ENCODE data around the gene P3H2.
"Not testable (repeated sequence)": the region's sequence is repeated elsewhere in the genome, so short reads cannot be mapped to it uniquely, and the experiment has no call there.

P3H2 gene, protein sequence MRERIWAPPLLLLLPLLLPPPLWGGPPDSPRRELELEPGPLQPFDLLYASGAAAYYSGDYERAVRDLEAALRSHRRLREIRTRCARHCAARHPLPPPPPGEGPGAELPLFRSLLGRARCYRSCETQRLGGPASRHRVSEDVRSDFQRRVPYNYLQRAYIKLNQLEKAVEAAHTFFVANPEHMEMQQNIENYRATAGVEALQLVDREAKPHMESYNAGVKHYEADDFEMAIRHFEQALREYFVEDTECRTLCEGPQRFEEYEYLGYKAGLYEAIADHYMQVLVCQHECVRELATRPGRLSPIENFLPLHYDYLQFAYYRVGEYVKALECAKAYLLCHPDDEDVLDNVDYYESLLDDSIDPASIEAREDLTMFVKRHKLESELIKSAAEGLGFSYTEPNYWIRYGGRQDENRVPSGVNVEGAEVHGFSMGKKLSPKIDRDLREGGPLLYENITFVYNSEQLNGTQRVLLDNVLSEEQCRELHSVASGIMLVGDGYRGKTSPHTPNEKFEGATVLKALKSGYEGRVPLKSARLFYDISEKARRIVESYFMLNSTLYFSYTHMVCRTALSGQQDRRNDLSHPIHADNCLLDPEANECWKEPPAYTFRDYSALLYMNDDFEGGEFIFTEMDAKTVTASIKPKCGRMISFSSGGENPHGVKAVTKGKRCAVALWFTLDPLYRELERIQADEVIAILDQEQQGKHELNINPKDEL

DNA sequence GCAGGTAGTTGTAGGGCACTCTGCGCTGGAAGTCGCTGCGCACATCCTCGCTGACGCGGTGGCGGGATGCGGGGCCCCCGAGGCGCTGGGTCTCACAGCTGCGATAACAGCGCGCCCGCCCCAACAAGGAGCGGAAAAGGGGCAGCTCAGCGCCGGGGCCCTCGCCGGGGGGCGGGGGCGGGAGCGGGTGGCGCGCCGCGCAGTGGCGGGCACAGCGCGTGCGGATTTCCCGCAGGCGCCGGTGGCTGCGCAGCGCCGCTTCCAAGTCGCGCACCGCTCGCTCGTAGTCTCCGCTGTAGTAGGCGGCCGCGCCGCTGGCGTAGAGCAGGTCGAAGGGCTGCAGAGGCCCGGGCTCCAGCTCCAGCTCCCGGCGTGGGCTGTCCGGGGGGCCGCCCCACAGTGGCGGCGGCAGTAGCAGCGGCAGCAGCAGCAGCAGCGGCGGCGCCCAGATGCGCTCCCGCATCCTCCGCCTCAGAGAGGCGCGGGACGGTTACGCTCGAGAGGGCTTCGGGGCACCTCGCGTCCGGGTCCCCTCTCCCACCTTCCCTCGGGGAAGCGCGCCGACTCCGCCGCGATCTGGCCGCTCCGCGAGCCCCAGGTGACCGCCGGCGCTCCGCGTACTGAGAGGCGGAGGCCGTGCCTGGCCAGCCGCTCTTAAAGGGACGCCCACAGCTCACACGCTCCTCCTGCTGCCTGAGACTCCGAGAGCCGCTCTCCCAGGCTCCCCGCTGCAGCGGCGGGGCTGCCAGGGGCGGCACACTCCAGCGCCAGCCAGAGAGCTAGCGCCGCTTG lies at the start of gene P3H2:
Gene P3H2, minus strand, starts transcription at position 629 of the 792 bp plus-strand sequence. Its CDS starts 166 bp downstream, at position 463.
- FAIRE-seq = no peak

DNA sequence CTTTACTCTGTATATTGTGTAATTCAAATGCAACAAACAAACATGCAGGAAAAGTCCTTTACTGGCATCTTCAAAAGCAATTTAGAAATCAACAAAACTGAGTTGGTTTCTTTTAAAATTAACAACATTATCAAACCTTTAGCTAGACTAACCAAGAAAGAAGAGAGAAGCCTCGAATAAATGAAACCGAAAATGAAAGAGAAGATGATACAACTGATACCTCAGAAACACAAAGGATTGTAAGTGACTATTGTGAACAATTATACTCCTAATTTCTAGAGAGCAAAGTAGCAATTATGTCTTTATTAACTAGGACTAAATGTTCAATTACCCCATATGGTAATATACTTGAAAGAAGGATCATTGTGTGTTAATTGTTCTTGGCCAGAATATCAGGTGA lies 49.2 kb upstream of the P3H2 start:
- no peak for FAIRE-seq

DNA sequence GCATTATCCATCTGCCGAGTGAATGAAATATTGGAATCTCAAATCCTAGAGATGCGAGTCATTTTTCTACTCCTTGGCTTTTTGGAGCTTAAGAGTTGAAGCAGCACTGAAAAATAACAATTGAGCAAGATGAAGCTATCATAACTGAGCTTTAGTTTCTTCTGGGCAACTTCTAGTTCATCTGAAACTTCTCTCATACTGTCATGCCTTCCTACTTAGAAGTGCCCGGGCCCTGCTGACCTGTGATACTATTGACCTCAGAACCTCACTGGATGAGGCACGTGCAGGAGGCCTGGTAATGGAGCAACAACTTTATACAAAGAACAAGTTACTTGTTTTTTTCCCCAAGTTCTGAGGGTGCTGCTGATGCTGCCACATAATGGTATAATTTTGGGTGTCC lies 48.5 kb upstream of the P3H2 start:
- FAIRE-seq = no peak

DNA sequence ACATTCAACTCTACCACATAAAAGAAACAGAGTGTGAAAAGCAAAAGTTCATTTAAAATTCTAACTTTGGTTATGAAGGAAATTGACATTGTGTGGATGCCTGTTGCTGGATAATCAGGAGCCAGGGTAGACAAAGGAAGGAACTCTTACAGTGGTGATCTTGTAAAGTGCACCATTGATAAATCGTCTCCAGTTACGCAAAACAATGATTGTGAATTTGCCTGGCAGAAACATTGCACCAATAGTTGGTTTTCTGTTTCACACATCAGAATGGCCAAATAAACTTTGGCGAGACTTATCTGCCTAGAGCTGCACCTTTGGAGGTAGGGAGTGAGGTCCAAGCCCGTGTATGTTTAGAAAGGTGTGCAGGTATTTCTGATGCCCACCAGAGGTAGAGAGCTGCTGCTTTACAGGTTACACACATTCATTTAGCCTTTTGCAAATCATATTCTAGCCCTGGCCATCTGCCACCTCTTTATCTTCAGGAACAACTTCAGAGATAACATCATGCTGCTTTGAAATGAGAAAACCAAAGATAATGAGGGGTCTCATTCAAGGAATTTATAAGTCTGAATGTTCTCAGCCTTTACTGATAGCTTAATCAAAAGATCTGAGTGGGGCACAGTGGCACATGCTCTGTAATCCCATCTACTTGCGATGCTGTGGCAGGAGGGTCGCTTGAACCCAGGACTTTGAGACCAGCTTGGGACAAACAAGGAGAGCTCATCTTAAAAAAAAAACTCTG lies 47.4 kb upstream of the P3H2 start:
- no peak for FAIRE-seq

DNA sequence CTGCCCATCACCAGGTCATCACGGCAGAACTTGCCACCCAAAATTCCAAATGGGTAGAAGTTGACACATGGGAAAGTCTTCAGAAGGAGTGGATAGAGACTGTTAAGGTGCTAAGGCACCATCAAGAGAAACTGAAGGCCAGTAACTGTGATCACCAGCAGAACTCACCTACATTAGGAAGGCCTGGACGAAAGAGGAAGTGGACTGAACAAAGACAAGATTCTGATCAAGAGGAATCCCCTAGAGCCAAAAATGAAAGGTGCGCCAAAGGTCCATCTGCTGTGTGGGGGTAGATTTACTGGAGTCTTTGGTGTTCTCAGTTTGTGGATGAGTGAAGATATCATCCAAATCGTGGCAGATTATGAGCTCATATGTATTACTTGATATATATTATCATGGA lies 46.3 kb upstream of the P3H2 start:
- FAIRE-seq = no peak

DNA sequence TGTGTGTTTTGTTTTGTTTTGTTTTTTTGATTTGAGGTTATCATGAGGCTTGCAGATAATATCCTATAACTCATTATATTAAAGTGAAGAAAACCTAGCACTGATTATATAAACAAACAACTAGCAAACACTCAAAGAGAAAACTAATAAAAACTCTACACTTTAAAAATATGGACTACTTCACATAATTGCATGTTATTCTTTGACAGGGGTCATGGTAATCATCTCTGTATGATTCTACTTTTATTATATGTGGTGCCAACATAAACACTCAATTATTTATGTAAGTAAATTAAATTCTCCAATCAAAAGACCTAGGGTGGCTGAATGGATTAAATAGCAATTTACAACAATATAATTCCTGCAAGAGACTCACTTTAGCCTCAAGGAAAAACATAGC lies 44.6 kb upstream of the P3H2 start:
- FAIRE-seq = no peak

DNA sequence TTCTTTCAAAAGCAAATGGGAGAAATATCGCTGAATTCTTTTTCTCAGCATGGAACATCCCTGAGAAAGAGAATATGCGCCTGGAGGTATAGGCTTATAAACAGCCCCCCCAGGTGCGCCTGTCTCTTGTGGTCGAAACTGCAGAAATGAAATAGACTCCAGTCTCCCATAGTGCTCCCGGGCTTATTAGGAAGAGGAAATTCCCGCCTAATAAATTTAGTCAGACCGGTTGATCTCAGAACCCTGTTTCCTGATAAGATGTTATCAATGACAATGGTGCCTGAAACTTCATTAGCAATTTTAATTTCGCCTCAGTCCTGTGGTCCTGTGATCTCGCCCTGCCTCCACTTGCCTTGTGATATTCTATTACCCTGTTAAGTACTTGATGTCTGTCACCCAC lies 41.3 kb upstream of the P3H2 start:
- not testable (repeated sequence) for FAIRE-seq

DNA sequence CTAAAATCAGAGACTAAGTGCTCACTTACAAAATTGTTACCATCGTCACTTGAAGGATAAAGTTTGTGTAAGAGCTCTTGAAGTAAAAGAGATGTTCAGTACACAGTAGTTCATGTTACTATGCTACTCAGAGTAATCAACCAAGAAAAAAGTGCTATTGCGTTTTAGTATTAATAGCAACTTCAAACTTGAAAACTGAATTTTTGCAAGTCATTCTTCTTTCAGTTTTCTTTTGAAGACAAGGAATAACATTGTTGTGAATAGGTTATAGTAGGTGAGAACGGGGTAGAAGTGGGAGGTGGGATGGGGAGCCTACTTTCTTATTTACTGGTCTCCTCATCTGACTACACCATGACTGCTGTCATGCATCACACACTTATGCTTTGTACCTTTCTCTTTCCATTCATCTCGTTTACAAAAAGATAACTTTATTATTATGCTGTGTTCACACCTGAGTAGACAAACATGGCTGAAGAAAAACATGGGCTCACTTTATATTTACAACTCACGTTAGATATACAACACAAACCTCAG lies 39.3 kb upstream of the P3H2 start:
- FAIRE-seq = no peak

DNA sequence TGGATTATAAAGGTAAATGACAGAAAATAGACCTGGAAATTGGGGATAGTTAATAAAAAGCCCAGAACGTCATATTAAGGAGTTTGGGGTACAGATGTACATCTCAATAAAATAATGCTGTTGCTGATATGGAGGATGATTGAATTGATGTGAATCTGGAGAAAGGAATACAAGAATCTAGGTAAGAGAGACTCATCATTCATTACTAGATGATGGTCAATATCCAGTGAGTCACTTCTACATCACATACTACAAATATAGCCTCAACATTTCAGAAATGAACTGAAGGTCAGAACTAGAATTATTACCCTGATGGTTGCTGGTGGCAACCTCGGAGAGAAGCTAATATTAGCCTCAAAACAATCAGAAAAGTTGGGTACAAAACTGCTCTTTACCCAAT lies 37.6 kb upstream of the P3H2 start:
- no peak for FAIRE-seq

DNA sequence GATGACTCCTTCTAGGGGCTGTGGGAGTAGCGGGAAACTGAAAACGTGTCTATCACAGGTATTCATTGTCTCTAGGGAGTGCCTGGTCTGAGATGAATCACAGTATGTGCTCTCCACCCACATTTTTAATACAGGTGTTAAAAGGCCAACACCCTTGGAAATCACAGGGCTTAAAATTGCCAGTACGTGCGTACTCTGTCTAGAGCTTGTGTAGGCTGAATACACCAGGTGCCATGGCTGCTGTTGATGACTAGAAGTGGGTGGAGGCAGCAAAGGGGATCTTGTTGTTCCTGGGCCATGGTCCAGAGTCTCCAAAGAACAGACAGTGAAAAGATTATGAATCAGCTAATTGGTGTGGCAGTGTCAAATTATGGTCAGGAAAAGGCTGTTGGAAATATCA lies 35.1 kb upstream of the P3H2 start:
- FAIRE-seq = no peak

DNA sequence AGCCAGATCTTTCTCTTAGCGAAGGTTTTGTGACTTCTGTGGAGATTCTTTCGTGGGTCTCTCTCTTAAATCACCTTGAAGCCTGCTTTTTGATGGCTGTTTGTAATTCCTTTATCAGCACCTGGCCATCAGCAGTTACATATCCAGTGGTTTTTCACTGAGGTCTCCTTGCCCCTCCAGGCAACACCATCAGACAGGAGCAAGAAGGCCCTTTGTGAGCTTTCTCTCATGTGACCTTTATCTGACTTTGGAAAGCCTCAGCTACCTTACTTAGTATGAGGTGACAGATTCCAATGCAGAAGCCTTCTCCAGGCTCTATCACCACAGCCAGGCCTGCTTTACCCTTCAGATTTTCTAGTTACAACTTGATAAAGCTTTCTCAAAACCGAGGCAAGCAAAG lies 30.0 kb upstream of the P3H2 start:
- no peak for FAIRE-seq

DNA sequence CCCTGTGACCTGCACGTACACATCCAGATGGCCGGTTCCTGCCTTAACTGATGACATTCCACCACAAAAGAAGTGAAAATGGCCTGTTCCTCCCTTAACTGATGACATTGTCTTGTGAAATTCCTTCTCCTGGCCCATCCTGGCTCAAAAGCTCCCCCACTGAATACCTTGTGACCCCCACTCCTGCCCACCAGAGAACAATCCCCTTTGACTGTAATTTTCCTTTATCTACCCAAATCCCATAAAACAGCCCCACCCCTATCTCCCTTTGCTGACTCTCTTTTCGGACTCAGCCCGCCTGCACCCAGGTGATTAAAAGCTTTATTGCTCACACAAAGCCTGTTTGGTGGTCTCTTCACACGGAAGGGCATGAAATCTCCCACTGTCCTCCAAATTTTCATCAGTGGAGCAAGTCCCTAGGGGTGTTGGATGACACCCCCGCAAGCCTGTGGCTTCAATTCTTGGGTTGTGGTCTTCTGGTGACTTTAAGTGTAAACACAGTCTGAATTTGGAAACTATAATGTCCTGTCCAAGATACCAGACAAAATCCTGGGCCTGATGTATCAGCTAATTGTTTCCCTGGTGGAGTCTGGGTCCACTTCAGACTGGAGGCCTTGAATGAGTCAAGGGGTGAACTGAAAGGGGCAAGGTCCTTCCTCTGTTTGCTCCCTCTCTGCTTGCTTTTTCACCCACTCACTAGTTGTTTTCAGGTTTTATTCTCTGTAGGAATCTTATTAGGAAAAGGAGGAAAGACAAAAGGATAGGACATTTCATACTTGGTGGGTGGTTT lies 29.3 kb upstream of the P3H2 start:
- not testable (repeated sequence) for FAIRE-seq

DNA sequence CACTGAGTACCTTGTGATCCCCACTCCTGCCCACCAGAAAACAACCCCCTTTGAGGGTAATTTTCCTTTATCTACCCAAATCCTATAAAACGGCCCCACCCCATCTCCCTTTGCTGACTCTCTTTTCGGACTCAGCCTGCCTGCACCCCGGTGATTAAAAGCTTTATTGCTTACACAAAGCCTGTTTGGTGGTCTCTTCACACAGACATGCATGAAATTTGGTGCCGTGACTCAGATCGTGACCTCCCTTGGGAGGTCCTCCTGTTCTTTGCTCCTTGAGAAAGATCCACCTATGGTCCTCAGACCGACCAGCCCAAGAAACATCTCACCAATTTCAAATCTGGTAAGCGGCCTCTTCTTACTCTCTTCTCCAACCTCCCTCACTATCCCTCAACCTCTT lies 24.1 kb upstream of the P3H2 start:
- not testable (repeated sequence) for FAIRE-seq

DNA sequence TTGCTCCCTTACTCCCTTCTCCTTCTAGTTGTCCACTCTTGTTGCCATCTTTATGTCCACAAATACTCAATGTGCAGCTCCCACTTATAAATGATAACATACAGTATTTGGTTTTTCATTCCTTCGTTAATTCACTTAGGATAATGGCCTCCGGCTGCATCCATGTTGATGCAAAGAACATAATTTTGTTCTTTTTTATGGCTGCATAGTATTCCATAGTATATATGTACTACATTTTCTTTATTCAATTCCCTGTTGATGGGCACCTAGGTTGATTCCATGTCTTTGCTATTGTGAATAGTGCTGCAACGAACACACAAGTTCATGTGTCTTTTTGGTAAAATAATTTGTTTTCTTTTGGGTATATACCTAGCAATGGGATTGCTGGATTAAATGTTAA lies 21.3 kb upstream of the P3H2 start:
- no peak for FAIRE-seq

DNA sequence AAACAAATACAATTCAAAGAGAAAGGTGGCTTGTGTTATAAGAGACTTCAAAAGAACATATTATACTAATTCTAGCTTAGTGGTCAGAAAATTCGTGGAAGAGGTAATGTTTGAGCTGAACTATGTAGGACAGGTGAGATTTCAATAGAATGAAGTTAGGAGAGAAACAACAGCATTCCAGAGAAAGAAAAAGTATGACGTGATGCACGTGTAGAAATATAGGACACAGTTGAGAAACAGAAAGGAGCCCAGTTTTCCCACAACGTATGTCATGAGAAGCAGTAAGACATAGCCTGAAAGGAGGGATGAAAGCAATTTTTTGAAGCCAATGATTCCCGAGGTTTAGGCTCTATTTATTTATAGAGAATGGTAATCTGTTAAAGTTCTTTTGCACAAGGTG lies 18.7 kb upstream of the P3H2 start:
- FAIRE-seq = no peak

DNA sequence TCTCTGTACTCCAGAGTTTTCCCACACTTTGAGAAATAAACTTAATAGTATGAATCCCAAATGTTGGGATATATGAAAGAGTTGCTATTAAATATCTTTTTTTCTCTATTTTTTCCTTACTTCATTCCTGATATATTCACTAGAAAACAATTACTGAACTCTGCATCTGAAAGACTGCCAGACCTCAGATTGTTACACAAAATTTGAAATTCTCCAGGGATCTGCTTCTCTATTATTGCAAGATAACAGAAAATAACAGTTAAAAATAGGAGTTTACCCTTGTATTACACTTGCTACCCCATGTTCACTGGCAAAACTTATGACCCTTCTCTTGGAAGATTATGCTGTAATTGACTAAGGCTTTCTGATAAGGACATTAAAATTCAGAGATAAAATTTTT lies 11.7 kb upstream of the P3H2 start:
- no peak for FAIRE-seq

DNA sequence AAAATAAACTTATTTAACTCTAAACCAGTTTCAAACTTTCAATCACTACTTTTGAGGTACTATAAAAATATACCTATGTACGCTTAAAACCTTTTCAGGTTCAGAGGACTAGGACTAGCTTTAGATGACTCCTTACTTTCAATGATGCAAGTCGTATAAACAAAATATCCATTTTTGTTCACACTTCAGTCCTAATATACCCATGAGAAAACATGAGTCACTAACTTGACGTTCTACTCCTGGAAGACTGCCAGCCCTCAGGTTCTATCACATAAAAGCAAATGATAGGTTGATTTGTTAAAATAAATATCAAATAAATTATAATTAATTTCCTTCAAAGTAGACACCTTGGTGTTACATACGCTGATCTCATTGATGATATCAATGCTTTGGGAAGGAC lies 10.6 kb upstream of the P3H2 start:
- no peak for FAIRE-seq

DNA sequence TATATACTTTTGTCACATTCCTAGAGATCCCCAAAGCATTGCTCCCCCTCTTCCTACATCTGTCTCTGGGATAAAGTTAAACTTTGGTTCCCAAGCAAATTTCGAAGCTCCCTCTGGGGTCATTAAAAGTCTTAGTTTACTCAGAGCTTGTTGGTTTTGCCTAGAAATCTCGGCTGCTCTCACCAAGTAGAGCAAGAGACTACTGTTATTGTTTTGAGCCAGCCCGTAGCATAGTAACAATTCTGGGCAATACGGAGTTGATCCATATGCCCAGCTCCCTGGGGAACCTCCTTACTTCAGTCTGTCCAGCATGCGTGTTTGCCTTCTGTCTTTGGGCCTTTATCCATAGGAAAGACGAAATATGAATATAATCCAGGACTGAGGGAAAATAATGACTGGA lies 10.0 kb upstream of the P3H2 start:
- no peak for FAIRE-seq

DNA sequence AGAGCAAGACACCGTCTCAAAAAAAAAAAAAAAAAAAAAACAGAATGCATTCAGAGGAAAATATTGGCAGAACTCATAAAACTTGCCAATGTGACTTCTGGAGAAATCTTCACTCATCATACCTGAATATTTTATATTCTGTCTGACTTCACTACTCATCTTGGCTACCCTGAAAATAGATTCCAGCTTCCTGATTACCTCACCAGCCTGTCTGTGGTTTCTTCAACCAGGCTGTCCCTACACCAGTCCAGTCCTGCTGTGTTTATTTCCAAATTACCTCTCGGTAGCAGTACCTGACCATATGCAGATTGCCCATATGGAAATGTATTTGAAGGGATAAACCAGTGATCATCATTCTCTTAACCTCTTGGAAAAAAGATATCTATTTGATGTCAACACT lies 9.3 kb upstream of the P3H2 start:
- FAIRE-seq = no peak

DNA sequence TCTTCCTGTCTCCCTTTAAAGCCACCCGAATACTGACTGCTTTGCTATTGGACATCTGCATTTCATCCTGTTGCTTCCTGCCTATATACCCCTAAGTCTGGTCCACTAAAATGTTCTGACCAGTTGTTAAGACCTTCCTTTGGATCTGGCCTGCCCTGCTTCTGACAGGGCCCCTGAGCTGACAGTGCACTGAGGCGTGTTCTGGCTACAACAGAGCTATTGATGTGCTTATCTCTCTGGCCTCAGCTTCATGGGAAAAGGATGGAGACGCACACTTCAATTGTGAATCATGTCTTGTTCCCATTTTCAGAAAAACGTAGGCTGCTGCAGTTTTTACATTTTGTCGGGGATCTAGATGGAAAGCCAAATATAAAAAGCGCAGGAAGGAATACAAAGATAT lies 7.1 kb upstream of the P3H2 start:
- FAIRE-seq = no peak

DNA sequence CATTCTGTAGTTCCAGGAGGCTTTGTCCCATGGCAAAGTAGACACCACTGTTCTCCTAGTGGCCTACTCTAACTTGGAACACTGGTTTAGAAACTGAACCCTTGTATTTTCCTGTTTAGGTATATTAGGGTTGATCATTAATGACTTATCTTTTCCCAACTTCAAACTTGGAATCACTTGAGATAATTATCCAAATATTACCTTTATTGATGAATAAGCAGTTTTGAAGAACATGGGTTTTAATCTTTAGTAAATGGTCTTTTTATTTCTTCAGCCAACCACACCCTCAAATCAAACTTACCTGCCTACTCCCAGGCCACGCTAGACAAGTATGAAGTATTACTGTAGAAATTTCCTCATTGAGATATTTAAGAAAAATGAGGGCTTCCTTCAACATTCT lies 6.5 kb upstream of the P3H2 start:
- FAIRE-seq = no peak

All from TTC549 (cell line).